ENCODE data around the gene CDT1. TPM values are rescaled to one million over a fixed set of nuclear protein-coding genes. Genes with fewer than 3 reads are reported as not detected.
"Not testable (repeated sequence)": the region's sequence is repeated elsewhere in the genome, so short reads cannot be mapped to it uniquely, and the experiment has no call there.

CDT1 gene
- polyA plus RNA-seq, 4 donors, result 14.4 to 21.9 (median 14.9) TPM

- DNase-seq (ENCODE audit: low read depth in 4 of 4, low spot score in 3 of 4), result no peak
Measured at GRCh38 chr16:88782454-88783390, 20.9 kb upstream of the CDT1 start.

GRCh38 chr16:88783391-88784073 lies 20.1 kb upstream of the CDT1 start:
- DNase-seq (ENCODE audit: low read depth in 4 of 4, low spot score in 3 of 4), result no peak

- no peak for DNase-seq (ENCODE audit: low read depth in 4 of 4, low spot score in 3 of 4)
Measured at GRCh38 chr16:88784074-88784855, 19.3 kb upstream of the CDT1 start.

- no peak for DNase-seq (ENCODE audit: low read depth in 4 of 4, low spot score in 3 of 4)
Measured at GRCh38 chr16:88784856-88785105, 18.8 kb upstream of the CDT1 start.

GRCh38 chr16:88785106-88785924 lies 18.3 kb upstream of the CDT1 start, which contains the start of gene PIEZO1:
TSS of gene PIEZO1 (minus strand) at chr16:88785220. CDS start at chr16:88784964, 256 bp downstream.
- DNase-seq (ENCODE audit: low read depth in 4 of 4, low spot score in 3 of 4), result no peak

GRCh38 chr16:88787579-88788314 lies 15.8 kb upstream of the CDT1 start:
- DNase-seq (ENCODE audit: low read depth in 4 of 4, low spot score in 3 of 4), result no peak

GRCh38 chr16:88788749-88789148 lies 14.8 kb upstream of the CDT1 start:
- DNase-seq (ENCODE audit: low read depth in 4 of 4, low spot score in 3 of 4), result not testable (repeated sequence)

GRCh38 chr16:88789594-88789993 lies 14.0 kb upstream of the CDT1 start:
- DNase-seq (ENCODE audit: low read depth in 4 of 4, low spot score in 3 of 4), result no peak

- no peak for DNase-seq (ENCODE audit: low read depth in 4 of 4, low spot score in 3 of 4)
Measured at GRCh38 chr16:88790312-88791211, 13.0 kb upstream of the CDT1 start.

GRCh38 chr16:88792078-88792550 lies 11.5 kb upstream of the CDT1 start:
- no peak for DNase-seq (ENCODE audit: low read depth in 4 of 4, low spot score in 3 of 4)

- no peak for DNase-seq (ENCODE audit: low read depth in 4 of 4, low spot score in 3 of 4)
Measured at GRCh38 chr16:88792668-88793250, 10.8 kb upstream of the CDT1 start.

- no peak for DNase-seq (ENCODE audit: low read depth in 4 of 4, low spot score in 3 of 4)
Measured at GRCh38 chr16:88793251-88793954, 10.2 kb upstream of the CDT1 start.

GRCh38 chr16:88796278-88796677 lies 7.3 kb upstream of the CDT1 start:
- no peak for DNase-seq (ENCODE audit: low read depth in 4 of 4, low spot score in 3 of 4)

- no peak for DNase-seq (ENCODE audit: low read depth in 4 of 4, low spot score in 3 of 4)
Measured at GRCh38 chr16:88798073-88798472, 5.5 kb upstream of the CDT1 start.

GRCh38 chr16:88798772-88799455 lies 4.7 kb upstream of the CDT1 start:
- no peak for DNase-seq (ENCODE audit: low read depth in 4 of 4, low spot score in 3 of 4)

- DNase-seq (ENCODE audit: low read depth in 4 of 4, low spot score in 3 of 4), result no peak
Measured at GRCh38 chr16:88799569-88800276, 3.9 kb upstream of the CDT1 start.
